ENCODE data around the gene NES.

The NES gene

DNA sequence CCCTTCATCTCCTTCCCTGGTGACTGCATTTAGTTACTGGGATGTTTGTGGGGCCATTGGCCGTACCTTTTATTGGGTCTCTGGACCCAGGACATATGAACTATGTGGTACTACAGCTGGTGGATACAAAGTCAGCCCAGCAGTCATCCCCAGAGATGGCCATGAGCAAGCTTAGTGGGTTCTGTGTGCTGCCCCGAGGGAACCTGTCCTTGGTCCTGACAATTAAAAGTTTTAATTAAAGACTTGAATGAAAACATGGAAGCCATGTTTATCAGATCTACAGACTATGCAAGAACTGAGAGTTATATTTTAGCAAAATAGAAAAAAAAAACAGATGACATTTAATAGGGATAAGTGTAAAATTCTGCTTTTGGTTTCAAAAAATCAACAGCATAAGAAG is 2.8 kb upstream of the NES start:
- TF ChIP-seq GATA2 (IDR thresholded peaks at IDR 0.05; ENCODE audit: low read depth, low read length) (no peak), GATA3 (IDR thresholded peaks at IDR 0.05; ENCODE audit: low read depth, low read length) (no peak)

DNA sequence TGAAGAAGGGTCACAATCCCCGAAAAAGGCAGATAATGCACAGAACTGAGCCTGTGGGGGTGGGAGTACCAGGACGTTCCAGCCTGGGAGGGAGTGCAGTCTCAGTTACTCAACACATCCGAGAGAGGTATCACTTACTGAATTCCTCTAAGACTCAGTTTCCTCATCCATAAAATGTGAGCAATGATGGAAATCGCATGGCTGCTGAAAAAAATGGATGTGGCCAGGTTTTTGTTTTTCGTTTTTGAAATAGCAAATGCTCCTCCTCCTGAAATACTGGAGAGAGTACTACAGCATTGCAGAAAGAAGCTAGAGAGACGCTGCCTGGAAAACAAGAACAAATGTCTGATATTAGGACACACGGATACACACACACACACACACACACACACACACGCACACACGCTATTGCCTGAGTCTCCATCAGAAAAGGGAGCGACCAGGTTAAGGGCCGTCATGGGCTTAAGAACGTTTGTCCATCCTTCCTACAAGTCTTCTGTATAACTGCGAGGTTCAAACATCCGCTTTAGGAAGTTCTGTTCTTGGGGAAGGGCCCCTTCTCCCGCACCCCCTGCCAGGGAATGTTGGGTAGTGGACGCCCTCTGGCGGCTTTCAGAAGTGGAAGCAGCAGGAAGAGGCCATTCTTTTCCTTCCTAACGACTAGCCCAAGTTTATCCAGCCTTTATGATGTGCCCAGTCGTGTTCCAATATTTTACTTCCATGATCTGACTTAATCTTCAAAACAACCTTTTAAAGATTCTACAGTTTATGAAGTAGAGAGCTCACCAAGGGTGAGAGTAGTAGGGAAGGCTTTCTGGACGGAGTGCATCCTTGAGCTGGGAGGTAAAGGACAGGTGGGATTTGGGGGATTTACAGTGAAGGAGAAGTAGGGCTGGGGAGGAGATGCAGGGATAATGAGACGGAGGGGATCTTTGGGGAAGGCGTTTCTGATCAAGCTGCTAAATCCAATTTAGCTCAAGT is 699 bp upstream of the NES start:
- TF ChIP-seq GATA3 (IDR thresholded peaks at IDR 0.05; ENCODE audit: low read depth, low read length) (no peak), GATA2 (IDR thresholded peaks at IDR 0.05; ENCODE audit: low read depth, low read length) (no peak)

DNA sequence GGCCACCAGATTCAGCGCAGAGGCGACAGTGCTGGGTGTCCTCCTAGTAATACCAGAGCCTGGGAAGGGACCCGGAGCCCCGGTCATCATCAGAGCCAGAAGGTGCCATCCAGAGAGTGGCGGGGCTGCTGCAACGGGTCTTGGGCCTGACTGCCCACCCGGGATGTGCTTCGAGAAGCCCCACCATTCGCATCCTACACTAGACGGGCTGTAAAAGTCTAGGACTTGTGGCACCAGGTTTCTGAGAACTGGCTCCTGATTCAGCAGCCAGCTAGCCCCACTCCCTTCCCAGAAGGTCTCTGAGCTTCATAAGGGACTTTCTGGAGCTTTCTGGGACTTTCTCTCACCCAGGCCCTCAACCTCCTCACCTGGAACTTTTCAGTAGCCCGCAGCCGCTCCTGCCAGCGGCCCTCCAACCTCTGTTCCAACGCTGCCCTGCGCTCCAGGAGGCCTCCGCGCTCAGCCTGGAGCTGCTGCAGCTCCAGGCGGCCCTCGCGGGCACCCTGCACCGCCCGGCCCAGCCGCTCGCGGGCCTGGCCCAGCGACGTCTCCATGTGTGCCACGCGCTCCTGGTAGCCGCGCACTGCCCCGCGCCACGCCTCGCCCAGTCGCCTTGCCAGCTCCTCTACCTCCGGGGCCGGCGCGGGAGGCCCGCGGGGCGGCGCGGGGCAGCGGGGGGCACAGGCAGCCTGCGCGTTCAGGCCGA is 940 bp downstream of the NES start:
- TF ChIP-seq GATA3 (IDR thresholded peaks at IDR 0.05; ENCODE audit: low read depth, low read length) (no peak), GATA2 (IDR thresholded peaks at IDR 0.05; ENCODE audit: low read depth, low read length) (no peak)

DNA sequence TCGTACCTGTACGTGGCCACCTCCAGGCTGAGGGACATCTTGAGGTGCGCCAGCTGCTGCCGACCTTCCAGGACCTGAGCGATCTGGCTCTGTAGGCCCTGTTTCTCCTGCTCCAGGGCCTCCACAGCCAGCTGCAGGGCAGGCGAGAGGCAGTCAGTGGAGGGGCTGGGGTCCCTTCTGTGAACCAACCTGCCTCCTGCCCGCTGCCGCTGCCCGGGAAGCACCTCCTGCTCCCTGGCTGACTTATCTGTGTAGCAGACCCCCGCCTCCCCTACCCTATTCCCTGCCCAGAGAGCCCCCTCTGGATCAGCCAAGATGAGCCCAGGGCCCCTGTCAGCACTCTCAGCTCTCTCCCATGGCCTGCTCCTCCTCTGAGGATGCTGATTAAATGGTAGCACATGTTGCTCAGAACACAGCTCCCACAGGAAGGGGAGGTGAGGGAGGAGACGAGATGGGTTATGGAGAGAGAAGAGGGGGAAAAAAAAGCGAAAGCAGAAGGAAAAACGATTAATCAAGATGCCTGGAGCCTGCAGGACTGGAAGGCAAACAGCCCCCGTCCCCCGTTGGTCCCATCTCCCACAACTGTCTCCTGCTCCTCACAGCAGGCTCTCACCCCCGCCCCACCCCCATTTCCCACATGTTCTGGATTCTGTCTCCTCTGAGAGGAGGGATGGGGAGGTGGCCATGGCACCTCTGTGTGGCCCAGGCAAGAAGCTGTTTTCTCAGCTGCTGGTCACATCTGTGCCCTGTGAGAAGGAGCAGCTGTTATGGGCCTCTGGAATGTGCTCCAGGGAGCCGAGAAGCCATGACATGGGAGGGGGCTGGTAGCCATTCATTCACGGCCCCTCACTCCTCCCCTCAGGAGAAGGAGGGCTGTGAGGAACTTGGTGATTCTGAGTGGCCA is 1.7 kb downstream of the NES start:
- no peak for TF ChIP-seq GATA2 (IDR thresholded peaks at IDR 0.05; ENCODE audit: low read depth, low read length)
- no peak for TF ChIP-seq GATA3 (IDR thresholded peaks at IDR 0.05; ENCODE audit: low read depth, low read length)

DNA sequence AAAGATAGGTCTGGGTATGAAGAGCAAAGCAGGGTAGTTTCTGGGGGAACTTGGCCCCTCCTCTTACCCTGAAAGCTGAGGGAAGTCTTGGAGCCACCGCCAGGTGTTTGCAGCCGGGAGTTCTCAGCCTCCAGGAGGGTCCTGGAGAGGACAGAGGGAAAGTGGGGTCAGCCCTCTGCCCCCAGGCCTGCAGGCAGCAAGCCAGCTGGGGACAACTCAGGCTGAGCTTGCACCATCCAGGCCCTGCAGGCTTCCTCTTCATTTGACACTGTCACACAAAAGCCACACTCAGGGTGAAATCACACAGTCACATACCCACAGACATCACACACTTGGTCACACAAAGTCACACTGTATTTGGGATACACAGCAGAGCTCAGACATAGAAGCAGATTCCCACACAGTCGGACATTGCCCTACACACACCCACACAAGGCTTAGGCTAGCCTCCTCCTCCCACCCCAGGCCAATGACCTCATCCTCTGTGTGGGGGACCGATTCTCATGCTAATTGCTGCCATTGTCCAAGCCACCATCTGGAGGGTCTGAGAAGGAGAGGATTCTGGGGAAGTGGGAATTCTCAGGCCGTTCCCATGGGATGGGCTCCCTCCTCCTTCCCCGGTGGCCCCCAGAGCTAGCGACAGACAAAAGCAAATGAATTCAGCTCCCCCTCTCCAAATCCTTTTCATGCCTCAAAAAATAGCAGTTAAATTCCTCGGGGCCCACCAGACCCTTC is 3.7 kb downstream of the NES start:
- TF ChIP-seq GATA2 (IDR thresholded peaks at IDR 0.05; ENCODE audit: low read depth, low read length) (no peak), GATA3 (IDR thresholded peaks at IDR 0.05; ENCODE audit: low read depth, low read length) (no peak)

DNA sequence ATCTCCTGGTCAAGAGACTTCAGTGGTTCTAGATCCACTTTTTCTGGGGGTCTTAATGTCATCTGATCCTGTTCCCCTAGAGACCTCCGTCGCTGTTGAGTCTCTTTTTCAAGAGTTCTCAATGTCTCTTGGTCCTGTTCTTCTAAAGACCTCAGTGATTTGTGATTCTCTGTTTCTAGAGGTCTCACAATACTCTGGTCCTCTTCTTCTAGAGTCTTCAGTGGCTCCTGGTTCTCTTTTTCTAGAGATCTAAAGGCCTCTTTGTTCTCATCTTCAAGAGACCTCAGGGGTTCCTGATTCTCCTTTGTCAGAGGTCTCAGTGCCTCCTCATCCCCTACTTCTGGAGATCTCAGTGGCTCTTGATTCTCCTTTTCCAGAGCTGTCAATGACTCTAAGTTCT is 5.4 kb downstream of the NES start:
- no peak for TF ChIP-seq GATA2 (IDR thresholded peaks at IDR 0.05; ENCODE audit: low read depth, low read length)
- TF ChIP-seq GATA3 (IDR thresholded peaks at IDR 0.05; ENCODE audit: low read depth, low read length) = no peak

DNA sequence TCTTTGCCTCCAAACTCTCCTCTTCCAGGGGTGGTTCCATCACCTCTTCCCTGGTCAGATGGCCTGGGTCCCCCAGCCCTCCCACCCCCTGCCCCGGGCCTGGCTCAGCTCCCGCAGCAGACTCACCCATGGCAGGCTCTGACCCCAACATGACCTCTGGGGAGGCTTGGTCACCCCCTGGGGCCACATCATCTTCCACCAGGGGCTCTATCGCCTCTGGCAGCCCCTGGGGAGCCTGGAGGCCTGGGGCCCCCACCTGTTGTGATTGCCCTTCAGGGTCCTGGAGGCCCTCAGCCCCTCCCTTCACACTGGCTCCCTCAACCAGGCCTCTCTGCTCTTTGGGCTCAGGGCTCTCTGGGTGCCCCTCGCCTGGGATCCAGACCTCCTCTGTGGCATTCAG is 6.4 kb downstream of the NES start:
- TF ChIP-seq GATA2 (IDR thresholded peaks at IDR 0.05; ENCODE audit: low read depth, low read length) (no peak), GATA3 (IDR thresholded peaks at IDR 0.05; ENCODE audit: low read depth, low read length) (no peak)

DNA sequence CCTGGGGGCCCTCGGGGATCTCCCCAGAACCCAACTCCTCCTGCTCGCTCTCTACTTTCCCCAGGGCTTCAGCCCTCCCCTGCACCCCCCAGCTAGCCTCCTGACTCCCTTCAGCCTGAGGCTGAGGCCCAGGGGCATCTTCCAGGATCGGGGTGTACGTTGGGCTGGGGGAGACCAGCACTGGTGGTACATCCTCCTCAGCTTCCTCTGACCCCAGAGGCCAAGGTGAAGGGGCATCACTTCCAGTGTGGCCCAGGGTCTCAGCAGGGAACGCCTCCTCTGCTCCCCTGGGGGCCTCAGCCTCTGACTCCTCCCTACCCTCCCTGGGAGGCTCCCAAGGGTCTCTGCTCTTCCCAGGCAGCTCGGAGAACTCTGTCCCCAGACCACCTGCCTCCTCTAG is 6.8 kb downstream of the NES start:
- no peak for TF ChIP-seq GATA2 (IDR thresholded peaks at IDR 0.05; ENCODE audit: low read depth, low read length)
- TF ChIP-seq GATA3 (IDR thresholded peaks at IDR 0.05; ENCODE audit: low read depth, low read length) = no peak

DNA sequence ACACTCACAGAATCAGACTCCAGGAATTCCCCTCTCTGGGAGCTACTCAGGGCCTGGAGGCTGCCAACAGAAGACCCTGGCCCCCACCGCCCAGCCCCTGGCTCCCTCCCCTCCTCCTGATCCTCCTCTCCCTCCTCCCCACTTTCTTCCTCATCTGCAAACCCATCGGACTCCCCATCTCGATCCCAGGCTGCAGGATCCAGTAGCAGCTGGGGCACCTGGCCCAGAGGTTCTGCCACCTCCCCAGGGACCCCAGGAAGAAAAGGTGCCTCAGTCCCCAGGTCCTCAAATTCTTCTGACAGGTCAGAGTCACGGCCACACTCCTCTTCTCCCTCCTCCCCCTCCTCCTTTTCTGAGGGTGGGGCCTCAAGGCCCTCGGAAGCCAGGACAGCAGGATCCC is 7.4 kb downstream of the NES start:
- no peak for TF ChIP-seq GATA2 (IDR thresholded peaks at IDR 0.05; ENCODE audit: low read depth, low read length)
- no peak for TF ChIP-seq GATA3 (IDR thresholded peaks at IDR 0.05; ENCODE audit: low read depth, low read length)

DNA sequence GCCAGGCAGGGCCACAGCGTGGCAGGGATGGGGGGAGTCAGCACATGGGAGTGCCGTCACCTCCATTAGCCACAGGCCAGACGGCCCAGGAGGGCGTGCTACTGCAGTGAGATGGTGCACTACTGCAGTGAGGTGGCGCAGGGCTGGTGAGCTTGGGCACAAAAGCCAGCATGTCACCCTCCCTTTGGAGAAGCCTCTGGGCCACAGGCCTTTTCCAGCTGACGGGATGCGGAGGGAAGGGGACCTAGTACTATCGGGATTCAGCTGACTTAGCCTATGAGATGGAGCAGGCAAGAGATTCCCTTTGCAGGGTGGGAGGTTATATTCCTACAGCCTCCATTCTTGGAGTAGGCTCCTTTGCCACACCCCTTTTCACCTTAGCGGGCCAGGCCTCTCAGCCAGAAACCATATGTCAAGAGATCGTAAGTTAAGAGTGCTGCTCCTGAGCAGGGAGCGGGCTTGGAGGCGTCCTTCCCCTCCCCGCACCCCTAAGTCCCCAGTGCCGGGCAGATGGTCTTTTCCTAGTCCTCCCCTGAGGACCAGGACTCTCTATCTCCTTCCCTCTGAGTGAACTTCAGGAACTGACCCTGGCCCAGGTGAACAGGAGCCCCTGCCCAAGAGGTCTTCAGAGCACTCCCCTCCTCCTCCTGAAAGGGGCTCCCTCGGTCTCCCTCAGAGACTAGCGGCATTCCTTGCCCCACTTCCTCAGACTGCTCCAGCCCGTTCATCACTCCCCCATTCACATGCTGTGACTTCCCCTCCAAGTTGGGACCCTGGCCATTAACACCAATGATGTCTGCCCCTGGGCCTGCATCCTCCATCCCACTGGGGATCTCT is 8.2 kb downstream of the NES start:
- TF ChIP-seq GATA2 (IDR thresholded peaks at IDR 0.05; ENCODE audit: low read depth, low read length) = no peak
- TF ChIP-seq GATA3 (IDR thresholded peaks at IDR 0.05; ENCODE audit: low read depth, low read length) = no peak

DNA sequence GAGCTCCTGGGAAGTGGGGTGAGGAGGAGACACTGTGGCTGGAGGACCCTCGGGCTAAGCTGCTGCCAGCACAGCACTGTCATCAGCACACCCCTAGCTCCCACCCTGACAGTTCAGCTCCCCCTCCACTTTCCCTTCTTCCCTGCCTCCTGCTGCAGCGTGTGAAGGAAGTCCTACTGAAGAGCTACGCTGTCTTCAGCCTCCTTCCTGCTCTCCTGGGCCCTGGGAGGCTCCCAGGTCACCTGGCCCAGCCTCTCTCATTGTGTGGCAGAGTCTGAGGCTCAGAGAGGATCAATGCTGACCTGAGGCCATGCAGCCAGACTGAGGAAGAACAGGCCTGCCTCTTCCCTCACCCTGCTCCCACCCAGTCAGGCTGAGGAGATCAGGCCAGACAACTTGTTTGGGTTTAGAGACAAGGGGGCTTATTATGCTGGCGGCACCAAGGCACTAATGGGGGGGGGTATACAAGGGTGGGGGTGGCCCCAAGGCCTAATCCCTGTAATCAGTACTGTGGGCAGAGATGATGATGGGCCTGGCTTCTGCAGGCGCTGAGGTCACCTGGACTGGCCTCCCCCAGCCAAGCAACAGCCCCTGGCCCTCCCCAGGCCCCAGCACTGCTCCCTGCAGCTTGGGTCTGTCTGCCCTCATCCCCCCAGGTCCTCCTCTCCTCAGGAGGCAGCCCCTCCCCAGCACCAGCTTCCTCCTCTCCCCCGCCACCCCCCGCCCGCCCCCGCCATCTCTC is 9.1 kb downstream of the NES start:
- TF ChIP-seq GATA2 (IDR thresholded peaks at IDR 0.05; ENCODE audit: low read depth, low read length) = no peak

DNA sequence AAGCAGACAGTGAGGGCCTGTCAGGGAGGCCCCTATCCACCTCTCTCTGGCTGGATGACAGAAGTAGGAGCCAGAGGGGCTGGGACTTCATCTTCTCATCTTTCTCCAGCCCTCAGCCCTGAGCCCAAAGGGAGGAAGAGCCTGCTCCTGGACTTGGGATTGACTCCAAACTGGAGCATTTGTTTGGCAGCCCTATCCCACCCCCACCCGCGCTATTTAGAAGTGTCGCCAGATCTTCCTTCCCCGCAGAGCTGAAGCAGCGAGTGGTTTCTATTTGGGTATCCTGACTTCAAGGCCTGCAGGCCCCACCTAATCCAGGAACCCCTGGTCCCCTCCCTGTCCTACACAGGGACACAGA is 9.6 kb downstream of the NES start:
- TF ChIP-seq GATA3 (IDR thresholded peaks at IDR 0.05; ENCODE audit: low read depth, low read length) (no peak), GATA2 (IDR thresholded peaks at IDR 0.05; ENCODE audit: low read depth, low read length) (no peak)

All from SH-SY5Y (cell line).